Progenitor cell of endocrine pancreas (in vitro differentiated cells): ENCODE data around the gene TANC2. TPM values are rescaled to one million over a fixed set of nuclear protein-coding genes. Genes with fewer than 3 reads are reported as not detected.

ENCODE experiments used
- DNase-seq: peaks from one replicate; pipeline ENCODE4 v3.0.0; 2021; ENCODE audit warnings: low spot score; ENCODE audit not compliant: unreplicated experiment
- H3K27ac Mint-ChIP-seq: 2 replicates; pipeline ENCODE4 v1.8.0; 2021; ENCODE audit warnings: mild to moderate bottlenecking, moderate library complexity, mixed read lengths
- H3K27me3 Mint-ChIP-seq: 2 replicates; pipeline ENCODE4 v1.8.0; 2021; ENCODE audit warnings: mixed read lengths
- H3K36me3 Mint-ChIP-seq: 2 replicates; pipeline ENCODE4 v1.8.0; 2022; ENCODE audit warnings: mixed read lengths; ENCODE audit not compliant: insufficient read depth
- H3K4me1 Mint-ChIP-seq: 2 replicates; pipeline ENCODE4 v1.8.0; 2021; ENCODE audit warnings: low read depth, mixed read lengths
- H3K4me3 Mint-ChIP-seq: 2 replicates; pipeline ENCODE4 v1.8.0; 2021; ENCODE audit warnings: low read depth, mild to moderate bottlenecking, moderate library complexity, mixed read lengths
- H3K9me3 Mint-ChIP-seq: 2 replicates; pipeline ENCODE4 v1.8.0; 2021; ENCODE audit warnings: low read depth, mixed read lengths
- CTCF ChIP-seq: fragments of 200-600 bp; sonication (generic); IDR thresholded peaks from one replicate; pipeline ENCODE4 v1.5.0; 2021; ENCODE audit warnings: antibody characterized with exemption, mild to moderate bottlenecking; ENCODE audit not compliant: unreplicated experiment
- microRNA-seq: library from miRNA; unstranded; fragments of <30 nt; microRNA quantifications from one replicate; pipeline ENCODE4 v1.1.0, GENCODE V29; 2020; ENCODE audit warnings: borderline number of aligned reads; ENCODE audit not compliant: unreplicated experiment
- total RNA-seq: library from RNA; stranded (reverse); gene quantifications from 2 replicates; pipeline ENCODE4 v1.2.1, GENCODE V29; 2021

TANC2 gene
- total RNA-seq, 1 donor from 2014 or later, result 18.0 TPM

- no peak for DNase-seq
- Mint-ChIP-seq H3K4me1 (no peaks in the 10 kb centered on the region), H3K4me3 (no peak overlapping the region), H3K9me3 (no peaks in the 10 kb centered on the region), H3K27ac (no peak overlapping the region), H3K27me3 (no peaks in the 10 kb centered on the region), H3K36me3 (no peaks in the 10 kb centered on the region)
- TF ChIP-seq CTCF, result no peak
Observed at GRCh38 chr17:62999736-63000135, 33.7 kb downstream of the TANC2 start.

GRCh38 chr17:63001689-63002394 is 35.8 kb downstream of the TANC2 start:
- DNase-seq, result no peak
- H3K4me3 Mint-ChIP-seq, result no peak overlapping the region
- H3K9me3 Mint-ChIP-seq, result no peaks in the 10 kb centered on the region
- H3K4me1 Mint-ChIP-seq, result no peaks in the 10 kb centered on the region
- no peaks in the 10 kb centered on the region for H3K27me3 Mint-ChIP-seq
- no peak overlapping the region for H3K27ac Mint-ChIP-seq
- H3K36me3 Mint-ChIP-seq, result no peaks in the 10 kb centered on the region
- TF ChIP-seq CTCF, result no peak

- H3K27ac Mint-ChIP-seq, result no peak overlapping the region
- no peak overlapping the region for H3K4me3 Mint-ChIP-seq
- TF ChIP-seq CTCF, result no peak
- no peaks in the 10 kb centered on the region for H3K9me3 Mint-ChIP-seq
- H3K4me1 Mint-ChIP-seq, result no peaks in the 10 kb centered on the region
- H3K36me3 Mint-ChIP-seq, result no peaks in the 10 kb centered on the region
- H3K27me3 Mint-ChIP-seq, result no peaks in the 10 kb centered on the region
- no peak for DNase-seq
Observed at GRCh38 chr17:63002625-63003024, 36.6 kb downstream of the TANC2 start.

DNA sequence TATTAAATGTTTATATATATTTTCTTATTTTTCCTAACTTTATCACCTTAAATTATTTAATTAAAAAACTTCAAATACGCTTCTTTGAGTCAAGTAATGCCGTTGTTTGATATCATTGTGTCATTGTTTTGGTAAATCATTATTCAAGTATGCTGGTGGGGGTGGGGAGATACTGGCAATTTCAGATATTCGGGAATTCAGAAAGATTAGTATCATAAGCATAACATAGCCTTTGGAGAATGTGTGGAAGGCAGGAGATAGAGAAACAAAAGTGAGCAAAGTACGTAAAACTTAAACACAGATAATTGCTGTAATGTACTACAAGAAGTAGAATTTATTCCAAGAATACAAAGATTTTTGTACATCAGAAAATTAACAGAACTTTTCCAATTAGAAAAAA is 49.8 kb downstream of the TANC2 start:
- Mint-ChIP-seq H3K27ac (no peak overlapping the region), H3K27me3 (no peaks in the 10 kb centered on the region)
- TF ChIP-seq CTCF, result no peak

More for the DNA sequence above, 49.8 kb downstream of the TANC2 start:
- peaks cover 5% of the 10 kb centered on the region for H3K9me3 Mint-ChIP-seq
- no peak overlapping the region for H3K4me3 Mint-ChIP-seq
- H3K4me1 Mint-ChIP-seq, result no peaks in the 10 kb centered on the region
- DNase-seq, result no peak
- H3K36me3 Mint-ChIP-seq, result peaks cover 2% of the 10 kb centered on the region

Small RNAs within 50 kb of the gene (microRNA-seq; reads per million reads assigned to microRNA genes)
- not detected for gene MIR633

Other genes with a start within 250 kb of the TANC2 start
- gene MARCHF10, start 157.9 kb upstream of the TANC2 start, total RNA-seq, result not detected in 2 replicates